HL-60 (cell line): ENCODE data around the gene JUN.

Experiments
- DNase-seq, 2 experiments: peaks; one replicate each; pipeline ENCODE4 v3.0.0-alpha.2; 2010 to 2020; ENCODE audit warnings: low read depth in 1 of 2, low spot score in 1 of 2
- H3K27ac ChIP-seq: fragments of 250-450 bp; sonication (Bioruptor Pico); replicated peaks from 2 replicates; pipeline ENCODE4 v1.5.1; 2020; ENCODE audit warnings: mild to moderate bottlenecking, moderate library complexity
- H3K27me3 ChIP-seq: fragments of 250-450 bp; sonication (Bioruptor Pico); 2 replicates; pipeline ENCODE4 v1.5.1; 2021; ENCODE audit warnings: mild to moderate bottlenecking, moderate library complexity; ENCODE audit not compliant: insufficient read depth, poor library complexity, severe bottlenecking
- H3K4me3 ChIP-seq: replicated peaks from 2 replicates; pipeline ENCODE4 v1.5.1; 2011; ENCODE audit warnings: mild to moderate bottlenecking, control low read depth, low read length; ENCODE audit not compliant: insufficient read depth
- GABPA ChIP-seq: IDR thresholded peaks from 2 replicates; pipeline ENCODE4 v1.6.1; 2012; ENCODE audit warnings: low read depth
- POLR2AphosphoS5 ChIP-seq: IDR thresholded peaks from 2 replicates; pipeline ENCODE4 v1.6.1; 2012; ENCODE audit warnings: low read depth
- SPI1 ChIP-seq: IDR thresholded peaks from 2 replicates; pipeline ENCODE4 v1.6.1; 2012; ENCODE audit warnings: low read depth, mild to moderate bottlenecking, borderline replicate concordance
- TF ChIP-seq, protein P1 (sequence below): IDR thresholded peaks from 2 replicates; pipeline ENCODE4 v1.6.1; 2012; ENCODE audit warnings: low read depth; ENCODE audit not compliant: insufficient replicate concordance
- TF ChIP-seq, protein P2 (sequence below): IDR thresholded peaks from one replicate; pipeline ENCODE4 v1.5.1; 2011; ENCODE audit warnings: low read length, control low read depth, inconsistent platforms; ENCODE audit not compliant: insufficient read depth

Gene JUN

DNA sequence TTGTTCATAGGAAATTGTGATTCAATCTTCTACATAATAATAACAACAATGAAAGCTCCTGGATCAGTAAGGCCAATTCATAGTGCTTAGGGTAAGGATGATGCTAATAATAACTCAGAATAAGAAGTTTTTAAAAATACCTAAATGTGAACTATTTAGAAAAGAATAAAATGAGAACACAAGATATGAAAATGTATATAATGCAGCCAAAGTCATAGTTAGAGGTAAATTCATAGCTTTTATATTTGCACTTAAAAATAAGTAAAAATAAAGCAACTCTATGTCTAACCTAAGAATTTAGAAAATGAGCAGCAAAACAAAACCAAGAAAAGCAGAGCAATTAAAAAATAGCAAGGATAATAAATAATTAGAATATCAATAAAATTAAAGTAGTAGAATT is 43.5 kb upstream of the JUN start:
- TF ChIP-seq, protein P1, sequence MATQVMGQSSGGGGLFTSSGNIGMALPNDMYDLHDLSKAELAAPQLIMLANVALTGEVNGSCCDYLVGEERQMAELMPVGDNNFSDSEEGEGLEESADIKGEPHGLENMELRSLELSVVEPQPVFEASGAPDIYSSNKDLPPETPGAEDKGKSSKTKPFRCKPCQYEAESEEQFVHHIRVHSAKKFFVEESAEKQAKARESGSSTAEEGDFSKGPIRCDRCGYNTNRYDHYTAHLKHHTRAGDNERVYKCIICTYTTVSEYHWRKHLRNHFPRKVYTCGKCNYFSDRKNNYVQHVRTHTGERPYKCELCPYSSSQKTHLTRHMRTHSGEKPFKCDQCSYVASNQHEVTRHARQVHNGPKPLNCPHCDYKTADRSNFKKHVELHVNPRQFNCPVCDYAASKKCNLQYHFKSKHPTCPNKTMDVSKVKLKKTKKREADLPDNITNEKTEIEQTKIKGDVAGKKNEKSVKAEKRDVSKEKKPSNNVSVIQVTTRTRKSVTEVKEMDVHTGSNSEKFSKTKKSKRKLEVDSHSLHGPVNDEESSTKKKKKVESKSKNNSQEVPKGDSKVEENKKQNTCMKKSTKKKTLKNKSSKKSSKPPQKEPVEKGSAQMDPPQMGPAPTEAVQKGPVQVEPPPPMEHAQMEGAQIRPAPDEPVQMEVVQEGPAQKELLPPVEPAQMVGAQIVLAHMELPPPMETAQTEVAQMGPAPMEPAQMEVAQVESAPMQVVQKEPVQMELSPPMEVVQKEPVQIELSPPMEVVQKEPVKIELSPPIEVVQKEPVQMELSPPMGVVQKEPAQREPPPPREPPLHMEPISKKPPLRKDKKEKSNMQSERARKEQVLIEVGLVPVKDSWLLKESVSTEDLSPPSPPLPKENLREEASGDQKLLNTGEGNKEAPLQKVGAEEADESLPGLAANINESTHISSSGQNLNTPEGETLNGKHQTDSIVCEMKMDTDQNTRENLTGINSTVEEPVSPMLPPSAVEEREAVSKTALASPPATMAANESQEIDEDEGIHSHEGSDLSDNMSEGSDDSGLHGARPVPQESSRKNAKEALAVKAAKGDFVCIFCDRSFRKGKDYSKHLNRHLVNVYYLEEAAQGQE = no peak
- TF ChIP-seq SPI1 (no peak), POLR2AphosphoS5 (no peak), GABPA (no peak)
- TF ChIP-seq, protein P2, sequence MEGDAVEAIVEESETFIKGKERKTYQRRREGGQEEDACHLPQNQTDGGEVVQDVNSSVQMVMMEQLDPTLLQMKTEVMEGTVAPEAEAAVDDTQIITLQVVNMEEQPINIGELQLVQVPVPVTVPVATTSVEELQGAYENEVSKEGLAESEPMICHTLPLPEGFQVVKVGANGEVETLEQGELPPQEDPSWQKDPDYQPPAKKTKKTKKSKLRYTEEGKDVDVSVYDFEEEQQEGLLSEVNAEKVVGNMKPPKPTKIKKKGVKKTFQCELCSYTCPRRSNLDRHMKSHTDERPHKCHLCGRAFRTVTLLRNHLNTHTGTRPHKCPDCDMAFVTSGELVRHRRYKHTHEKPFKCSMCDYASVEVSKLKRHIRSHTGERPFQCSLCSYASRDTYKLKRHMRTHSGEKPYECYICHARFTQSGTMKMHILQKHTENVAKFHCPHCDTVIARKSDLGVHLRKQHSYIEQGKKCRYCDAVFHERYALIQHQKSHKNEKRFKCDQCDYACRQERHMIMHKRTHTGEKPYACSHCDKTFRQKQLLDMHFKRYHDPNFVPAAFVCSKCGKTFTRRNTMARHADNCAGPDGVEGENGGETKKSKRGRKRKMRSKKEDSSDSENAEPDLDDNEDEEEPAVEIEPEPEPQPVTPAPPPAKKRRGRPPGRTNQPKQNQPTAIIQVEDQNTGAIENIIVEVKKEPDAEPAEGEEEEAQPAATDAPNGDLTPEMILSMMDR = no peak
- H3K27me3 ChIP-seq = no peaks in the 10 kb centered on the region
- H3K4me3 ChIP-seq = no peak overlapping the region
- DNase-seq = no peak
- no peak overlapping the region for H3K27ac ChIP-seq

DNA sequence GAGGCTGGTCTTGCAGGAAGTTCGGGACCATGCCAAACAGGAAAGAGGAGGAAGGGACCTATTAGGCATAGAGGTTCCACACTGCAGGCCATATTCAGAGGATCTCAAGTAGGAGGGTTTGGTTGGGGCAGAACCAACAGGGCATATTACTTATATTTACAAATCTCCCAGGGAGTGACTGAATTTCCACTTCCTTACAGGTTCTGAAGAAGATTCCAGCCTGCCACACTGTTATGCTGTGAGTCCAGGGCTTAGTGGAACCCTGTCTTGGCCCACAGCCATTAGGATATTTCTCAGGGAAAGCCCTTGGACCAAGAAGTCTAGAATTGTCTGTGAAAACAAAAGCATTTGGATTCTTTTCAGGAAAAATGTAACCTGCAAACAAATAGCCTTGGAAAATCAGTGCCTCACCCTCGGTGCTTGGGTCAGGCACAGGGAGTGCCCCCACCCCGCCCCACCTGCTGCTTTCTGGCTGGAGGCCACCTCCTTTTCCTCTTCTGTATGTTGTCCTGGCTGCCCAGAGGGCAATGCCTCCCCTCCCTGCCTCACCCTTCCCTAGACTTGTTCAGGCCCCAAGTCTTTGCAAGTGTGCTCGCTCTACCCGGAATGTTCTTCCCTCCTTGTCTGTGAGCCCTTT is 41.0 kb upstream of the JUN start:
- Histone ChIP-seq H3K27me3 (no peaks in the 10 kb centered on the region), H3K27ac (no peak overlapping the region), H3K4me3 (no peak overlapping the region)
- TF ChIP-seq, protein P2 = no peak
- TF ChIP-seq, protein P1 = no peak
- TF ChIP-seq POLR2AphosphoS5 (no peak), GABPA (no peak), SPI1 (no peak)
- DNase-seq = no peak

DNA sequence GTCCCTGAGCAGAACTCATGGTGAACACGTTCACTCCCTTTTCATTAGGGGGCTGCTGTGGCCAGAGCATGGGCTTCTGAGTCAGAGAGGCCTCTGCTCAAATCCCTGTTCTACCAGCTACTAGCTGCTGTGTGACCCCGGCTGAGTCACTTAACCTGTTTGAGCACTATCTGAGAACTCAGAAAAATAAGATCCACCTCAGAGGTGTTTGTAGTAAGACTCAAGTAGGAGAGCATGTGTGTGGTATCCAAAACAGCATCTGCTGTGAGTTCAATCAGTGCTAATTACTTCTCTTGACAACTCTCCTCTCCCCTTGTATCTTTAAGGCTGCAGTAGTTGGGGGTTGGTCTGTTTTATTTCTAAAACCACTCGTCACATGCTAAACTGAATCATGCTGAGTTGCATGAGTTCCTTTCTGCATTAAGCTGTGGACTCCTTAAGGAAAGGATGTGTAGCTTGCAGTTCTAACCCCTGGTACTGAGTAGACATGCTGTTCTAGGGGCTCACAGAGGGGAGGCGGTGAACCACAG is 39.7 kb upstream of the JUN start:
- TF ChIP-seq GABPA (no peak), POLR2AphosphoS5 (no peak), SPI1 (no peak)
- TF ChIP-seq, protein P2 = no peak
- TF ChIP-seq, protein P1 = no peak
- Histone ChIP-seq H3K27ac (no peak overlapping the region), H3K4me3 (no peak overlapping the region), H3K27me3 (no peaks in the 10 kb centered on the region)
- DNase-seq = no peak
